Activated CD8-positive, alpha-beta memory T cell treated with anti-CD3 and anti-CD28 coated beads for 24 hours (primary cell): Measurements from ENCODE around the gene CCNT2.
"Not testable (repeated sequence)": the region's sequence is repeated elsewhere in the genome, so short reads cannot be mapped to it uniquely, and the experiment has no call there.

Experiments
- DNase-seq: peaks from one replicate; pipeline ENCODE4 v3.0.0-alpha.2; 2020

The CCNT2 gene

DNA sequence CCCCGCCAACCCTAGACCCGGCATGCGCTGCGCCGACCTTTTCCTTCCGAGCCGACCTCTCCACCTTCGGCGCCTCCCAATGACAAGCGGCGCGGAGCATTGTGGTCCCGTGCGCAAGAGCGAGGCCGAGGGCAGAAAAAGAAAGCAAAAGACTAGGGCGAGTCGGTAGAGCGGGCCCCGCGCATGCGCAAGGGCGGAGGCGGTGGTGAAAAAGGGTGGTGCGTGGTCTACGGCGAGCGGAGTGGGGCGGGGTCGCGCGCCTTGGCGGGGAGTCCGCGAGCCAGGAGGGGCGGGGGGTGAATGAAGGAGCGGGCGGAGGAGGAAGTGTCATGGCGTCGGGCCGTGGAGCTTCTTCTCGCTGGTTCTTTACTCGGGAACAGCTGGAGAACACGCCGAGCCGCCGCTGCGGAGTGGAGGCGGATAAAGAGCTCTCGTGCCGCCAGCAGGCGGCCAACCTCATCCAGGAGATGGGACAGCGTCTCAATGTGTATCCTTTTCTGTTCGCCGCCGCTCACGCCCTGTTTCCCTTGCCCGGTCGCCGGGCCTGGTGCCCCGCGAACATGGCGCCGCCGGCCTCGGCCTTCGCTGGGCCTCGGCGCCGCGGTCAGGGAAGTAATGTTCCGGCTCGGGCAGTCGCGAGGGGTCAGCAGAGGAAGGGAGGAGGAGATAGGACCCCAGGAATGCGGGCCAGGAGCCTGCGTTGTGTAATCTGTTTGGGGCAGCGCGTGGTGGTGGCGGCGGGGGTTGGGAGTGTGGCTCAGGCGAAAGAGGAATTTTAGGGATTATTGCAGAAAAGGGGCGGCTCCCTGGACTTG, at the start of gene CCNT2:
TSS of gene CCNT2 (plus strand) at position 297 of the 815 bp plus-strand sequence. CDS start at position 330, 33 bp downstream.
- peak; percentile 100 for DNase-seq

DNA sequence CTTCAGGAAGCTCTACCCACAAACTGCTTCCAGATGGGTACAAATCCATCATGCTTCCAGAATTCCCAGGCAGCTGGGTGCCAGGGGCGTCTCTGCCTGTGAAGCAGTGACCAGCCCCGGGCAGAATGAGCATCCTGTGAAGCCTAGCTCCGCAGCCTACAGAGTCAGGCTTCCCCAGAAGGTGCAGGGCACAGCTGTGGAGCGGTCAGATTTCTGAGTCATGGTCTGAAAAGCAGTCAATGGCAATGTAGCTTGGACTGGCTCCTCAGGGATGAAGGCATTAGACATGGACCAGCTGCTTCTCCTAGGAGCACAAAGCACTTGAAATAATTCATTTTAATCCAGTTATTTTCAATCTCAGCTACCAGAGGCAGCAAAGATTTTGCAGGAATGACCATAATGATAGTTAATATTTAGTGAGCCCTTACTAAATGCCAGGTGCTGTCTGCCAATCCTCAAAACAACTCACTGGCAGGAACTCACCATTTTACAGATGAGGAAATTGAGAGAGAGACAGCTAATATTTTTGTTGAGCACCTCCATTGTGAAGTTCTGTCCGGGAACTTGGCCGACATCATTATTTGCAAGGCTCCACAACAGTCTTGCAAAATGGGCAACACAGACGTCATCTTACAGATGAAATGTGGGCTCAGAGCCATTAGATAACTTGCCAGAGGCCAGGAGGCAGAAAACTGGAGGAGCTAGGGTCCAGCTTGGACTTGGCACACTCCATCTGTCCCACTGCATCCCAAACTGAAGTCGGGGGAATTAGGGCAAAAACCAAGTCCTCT, 48.5 kb upstream of the CCNT2 start:
- DNase-seq: no peak

DNA sequence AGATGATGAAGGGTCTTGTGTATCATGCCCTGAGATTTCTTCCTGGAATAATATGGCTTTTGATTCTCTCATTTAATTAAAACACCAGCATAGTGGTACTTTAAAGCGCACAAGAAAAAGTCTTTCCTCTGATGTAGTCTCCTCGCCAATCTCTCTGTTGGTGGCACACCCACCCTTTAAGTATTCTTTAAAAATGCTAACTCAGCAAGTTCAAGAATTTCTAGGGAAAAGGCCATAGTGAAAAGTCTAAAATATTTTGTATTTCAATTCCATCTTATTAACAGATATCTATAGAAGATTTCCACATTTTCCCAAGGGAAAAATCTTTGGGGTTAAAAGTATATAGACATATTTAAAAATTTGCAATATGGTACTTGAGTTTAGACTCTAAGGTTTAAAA, 45.5 kb upstream of the CCNT2 start:
- DNase-seq: no peak

- no peak for DNase-seq
These were observed 43.3 kb upstream of the CCNT2 start for GRCh38 chr2:134875309-134875708.

DNA sequence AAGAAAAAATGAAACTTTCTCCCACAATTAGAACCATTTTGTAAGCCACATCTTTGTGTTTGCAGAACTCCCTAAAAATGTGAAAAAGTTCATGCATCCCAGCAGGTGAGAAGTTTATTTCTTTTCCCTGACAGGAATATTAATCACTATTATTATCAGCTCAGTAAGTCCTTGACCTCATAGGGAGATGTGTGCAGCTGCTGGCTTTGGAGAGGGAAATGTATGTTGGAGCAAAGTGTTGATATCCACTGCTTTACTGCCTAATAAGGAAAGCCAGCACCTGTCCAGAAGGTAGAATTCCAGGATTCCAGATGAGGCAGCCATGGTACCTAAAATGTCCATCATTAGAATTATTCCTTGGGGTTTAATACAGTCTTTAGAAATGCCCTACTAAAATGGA, 35.8 kb upstream of the CCNT2 start:
- no peak for DNase-seq

- no peak for DNase-seq
These were observed 34.9 kb upstream of the CCNT2 start for GRCh38 chr2:134883552-134884293.

DNA sequence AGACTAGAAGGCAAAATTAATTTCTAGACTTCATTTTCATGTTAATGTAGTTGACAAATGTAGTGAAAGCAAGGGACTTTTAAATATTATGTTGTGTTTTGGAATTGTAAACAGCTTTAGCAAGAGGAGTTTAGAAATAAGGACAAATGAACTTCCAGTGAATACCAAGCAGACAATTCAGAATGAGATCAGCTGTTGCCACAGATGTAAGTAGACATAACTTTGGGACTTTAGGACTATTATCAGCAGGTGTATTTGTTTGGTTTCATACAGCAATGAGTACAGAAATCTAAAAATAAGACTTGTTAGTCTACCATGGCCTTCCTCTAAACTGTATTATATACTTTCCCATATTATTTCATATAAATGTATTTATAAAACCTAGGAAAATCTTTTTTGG, 34.2 kb upstream of the CCNT2 start:
- DNase-seq: no peak

DNA sequence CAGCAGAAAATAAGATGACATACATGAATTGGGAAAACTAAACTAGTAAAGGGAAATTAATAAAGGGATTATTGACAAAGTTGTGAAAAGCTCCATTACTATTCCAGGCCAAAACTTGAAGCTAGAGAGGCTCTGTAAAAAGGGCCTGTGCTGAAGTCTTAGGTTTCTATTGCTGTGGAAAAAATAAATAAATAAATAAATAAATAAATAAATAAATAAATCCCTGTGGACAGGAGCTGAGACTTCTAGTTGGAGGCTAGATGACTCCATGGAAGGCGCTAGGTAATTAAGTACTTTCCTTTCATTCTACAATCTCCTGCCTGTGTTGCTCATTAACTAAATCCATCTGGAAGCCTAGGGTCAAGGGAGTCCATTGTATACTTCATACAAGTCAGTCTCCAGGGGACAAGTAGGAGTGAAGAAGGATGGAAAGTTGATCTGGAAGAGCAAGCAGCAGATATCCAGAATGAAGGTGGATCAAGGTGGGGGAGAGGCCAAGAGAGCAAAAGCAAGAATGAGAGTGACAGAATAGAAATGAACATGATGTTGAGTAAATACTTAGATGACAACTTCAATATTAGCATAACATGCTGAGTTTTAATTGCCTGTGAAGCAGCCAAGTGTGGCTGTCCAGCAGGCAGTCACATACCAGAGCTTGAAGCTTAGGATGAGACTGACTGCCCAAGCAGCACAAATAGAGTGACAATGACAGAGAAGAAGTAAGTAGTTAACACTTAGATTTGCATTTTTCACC, 26.2 kb upstream of the CCNT2 start:
- DNase-seq: no peak

- no peak for DNase-seq
These were observed 20.7 kb upstream of the CCNT2 start for GRCh38 chr2:134897932-134898331.

GRCh38 chr2:134899204-134899603, 19.4 kb upstream of the CCNT2 start:
- DNase-seq: no peak

GRCh38 chr2:134900151-134900550, 18.5 kb upstream of the CCNT2 start:
- DNase-seq: no peak

DNA sequence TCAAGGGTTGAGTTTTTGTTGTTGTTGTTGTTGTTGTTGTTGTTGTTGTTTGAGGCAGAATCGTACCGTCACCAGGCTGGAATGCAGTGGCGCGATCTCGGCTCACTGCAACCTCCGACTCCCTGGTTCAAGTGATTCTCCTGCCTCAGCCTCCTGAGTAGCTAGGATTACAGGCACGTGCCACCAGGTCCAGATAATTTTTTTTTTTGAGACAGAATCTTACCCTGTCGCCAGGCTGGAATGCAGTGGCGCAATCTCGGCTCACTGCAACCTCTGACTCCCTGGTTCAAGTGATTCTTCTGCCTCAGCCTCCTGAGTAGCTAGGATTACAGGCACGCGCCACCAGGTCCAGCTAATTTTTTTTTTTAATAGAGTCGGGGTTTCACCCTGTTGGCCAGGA, 14.9 kb upstream of the CCNT2 start:
- not testable (repeated sequence) for DNase-seq

DNA sequence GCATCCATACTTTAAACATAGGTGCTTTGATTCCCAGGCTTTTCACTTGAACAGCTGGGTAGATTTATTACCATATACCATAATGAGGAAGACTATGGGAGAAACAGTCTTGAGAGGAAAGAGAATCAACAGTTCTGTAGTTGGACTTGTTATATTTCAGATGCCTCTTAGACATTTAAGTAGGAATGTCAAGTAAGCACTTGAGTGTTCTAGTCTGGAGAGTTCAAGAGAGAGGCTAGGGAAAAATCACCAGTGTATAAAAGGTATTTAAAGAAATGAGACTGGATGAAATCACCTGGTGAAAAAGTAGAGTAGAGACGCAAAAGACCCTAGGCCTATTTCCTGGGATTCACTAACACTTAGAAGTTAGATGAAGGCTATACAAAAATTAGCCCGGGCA, 13.5 kb upstream of the CCNT2 start:
- no peak for DNase-seq

DNA sequence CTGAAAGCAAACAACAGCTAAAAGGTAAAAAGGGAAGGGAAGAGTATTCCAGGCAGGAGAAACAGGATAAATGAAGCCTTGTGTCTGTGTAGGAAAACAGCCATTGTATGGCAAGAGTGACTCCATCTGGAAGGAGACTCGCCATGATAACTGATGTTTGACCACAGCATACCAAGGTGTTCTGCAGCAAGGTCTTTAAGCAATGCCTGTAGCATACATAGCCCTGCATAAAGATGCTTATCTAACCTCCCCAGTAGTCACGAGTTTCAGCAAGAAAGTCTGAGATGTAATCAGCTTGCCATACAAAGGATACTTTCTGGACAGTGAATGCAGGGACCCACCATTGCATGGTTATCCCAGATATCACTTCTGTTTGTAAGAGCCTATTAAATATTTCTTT, 11.9 kb upstream of the CCNT2 start:
- no peak for DNase-seq

DNA sequence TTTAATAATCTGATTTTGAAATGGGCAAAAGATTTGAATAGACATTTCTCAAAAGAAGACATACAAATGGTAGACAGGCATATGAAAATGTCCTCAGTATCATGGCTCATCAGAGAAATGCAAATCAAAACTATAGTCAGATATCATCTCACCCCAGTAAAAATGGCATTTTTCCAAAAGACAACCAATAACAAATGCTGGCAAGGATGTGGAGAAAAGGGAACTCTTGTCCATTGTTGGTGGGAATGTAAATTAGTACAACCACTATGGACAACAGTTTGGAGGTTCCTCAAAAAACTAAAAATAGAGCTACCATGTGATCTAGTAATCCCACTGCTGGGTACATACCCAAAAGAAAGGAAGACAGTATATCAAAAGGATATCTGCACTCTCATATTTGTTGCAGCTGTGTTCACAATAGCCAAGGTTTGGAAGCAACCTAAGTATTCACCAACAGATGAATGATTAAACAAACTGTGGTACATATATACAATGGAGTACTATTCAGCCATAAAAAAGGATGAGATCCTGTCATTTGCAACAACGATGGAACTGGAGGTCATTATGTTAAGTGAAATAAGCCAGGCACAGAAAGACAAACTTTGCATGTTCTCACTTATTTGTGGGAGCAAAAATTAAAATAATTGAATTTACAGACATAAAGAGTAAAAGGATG, 11.0 kb upstream of the CCNT2 start:
- not testable (repeated sequence) for DNase-seq

GRCh38 chr2:134910763-134911399, 7.7 kb upstream of the CCNT2 start:
- no peak for DNase-seq

DNA sequence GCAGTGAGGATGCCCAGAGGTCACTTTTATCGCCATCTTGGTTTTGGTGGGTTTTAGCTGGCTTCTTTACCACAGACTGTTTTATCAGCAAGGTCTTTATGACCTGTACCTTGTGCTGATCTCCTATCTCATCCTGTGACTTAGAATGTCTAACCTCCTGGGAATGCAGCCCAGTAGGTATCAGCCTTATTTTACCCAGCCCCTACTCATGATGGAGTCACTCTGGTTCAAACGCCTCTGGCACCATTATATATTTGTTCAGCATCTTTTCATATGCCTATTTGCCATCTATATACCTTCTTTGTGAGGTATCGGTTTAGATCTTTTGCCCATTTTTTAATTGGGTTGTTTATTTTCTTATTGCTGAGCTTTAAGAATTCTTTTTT, 7.2 kb upstream of the CCNT2 start:
- no peak for DNase-seq

DNA sequence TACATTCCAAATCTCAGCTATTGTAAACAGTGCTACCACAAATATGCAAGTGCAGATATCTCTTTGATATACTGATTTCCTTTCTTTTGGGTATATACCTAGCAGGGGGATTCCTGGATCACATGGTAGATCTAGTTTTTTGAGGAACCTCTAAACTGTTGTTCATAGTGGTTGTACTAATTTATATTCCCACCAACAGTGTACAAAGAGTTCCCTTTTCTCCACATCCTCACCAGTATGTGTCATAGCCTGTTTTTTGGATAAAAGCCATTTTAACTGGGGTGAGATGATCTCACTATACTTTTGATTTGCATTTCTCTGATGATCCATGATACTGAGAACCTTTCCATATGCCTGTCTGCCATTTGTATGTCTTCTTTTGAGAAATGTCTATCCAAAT, 6.3 kb upstream of the CCNT2 start:
- no peak for DNase-seq

DNA sequence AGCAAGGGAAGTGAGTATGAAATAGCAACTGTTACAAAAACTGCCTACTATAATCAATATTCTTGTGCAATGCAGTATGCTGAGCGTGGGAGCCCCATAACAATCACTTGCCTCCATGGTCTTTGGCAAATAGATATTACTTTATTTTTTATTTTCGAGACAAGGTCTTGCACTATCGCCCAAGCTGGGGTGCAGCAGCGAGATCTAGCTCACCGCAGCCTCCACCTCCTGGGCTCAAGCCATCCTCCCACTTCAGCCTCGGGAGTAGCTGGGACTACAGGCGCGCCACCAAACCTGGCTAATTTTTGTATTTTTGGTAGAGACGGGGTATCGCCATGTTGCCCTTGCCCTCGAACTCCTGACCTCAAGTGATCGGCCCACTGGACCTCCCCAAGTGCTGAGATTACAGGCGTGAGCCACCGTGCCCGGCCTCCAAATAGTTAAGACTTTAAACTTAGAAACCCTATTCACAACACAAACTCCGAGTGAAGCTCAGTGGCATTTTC, 1.2 kb upstream of the CCNT2 start:
- DNase-seq: peak; percentile 62

GRCh38 chr2:134917888-134918525, 615 bp upstream of the CCNT2 start:
- peak; percentile 92 for DNase-seq
